HG03097 (cell line): ENCODE data around the gene GIPC2.
A peak's percentile ranks its signal among the peaks of the same experiment; 100 is the strongest.
"Not testable (repeated sequence)": the region's sequence is repeated elsewhere in the genome, so short reads cannot be mapped to it uniquely, and the experiment has no call there.

ENCODE experiments used
- ATAC-seq: cut with Tn5 transposase; IDR thresholded peaks from one replicate; pipeline ENCODE4 v1.9.1; 2021; ENCODE audit not compliant: unreplicated experiment, low FRiP score

Gene GIPC2

DNA sequence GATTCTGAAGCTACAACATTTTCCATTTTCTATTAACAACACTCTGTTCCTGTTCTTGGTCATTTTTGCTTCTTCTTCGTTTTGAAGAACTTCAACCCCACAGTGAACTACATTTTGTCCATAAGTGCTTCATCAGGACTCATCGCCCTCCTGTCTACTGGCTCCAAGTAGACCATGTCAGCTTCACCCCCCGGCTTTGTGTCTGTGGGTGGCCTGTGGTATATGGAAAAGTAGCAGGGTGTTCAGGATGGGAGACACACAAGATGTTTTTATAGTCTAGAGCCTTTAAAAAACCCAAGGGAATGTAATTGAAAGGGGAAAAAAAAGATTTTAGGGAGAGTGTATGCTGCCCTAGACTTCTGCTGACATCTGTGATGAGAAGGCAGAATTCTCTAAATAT lies 46.1 kb downstream of the GIPC2 start:
- ATAC-seq = no peak

DNA sequence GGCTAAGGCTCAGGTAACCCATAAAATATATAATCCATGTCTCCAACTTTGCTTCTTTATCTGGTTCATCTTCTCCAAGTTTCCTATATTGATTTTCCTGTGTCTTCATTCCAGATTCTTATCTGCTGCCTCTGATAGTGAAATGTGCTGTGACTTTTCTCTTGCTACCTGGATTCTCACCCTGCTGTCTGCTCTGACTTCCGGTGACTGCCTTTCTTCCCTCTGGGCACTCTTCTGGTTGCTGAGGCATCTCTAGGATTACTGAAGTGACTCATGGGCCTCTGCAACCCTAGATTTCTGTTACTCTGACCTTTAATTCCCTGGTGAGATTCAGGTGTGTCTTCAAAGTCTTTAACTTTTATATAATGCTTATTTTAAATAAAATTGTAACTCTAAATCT lies 46.9 kb downstream of the GIPC2 start:
- ATAC-seq = no peak

DNA sequence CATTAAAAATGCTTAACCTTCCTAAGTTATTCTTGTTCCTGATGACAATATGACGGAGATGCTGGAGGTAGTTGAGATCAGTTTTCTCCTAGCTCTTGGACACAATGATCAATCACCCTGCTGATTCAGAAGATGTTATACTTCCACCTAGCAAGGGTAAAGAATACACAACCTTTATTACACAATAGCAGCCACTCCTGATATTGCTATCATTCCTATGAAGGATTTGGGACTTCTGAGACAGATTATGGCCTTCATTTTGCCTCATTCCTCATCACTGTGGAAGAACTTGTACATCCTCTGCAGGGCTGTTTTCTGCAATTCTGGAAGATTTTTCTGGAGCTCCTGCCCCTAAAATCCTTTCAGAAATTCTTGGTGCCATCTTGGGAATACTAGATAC lies 47.8 kb downstream of the GIPC2 start:
- ATAC-seq = no peak

DNA sequence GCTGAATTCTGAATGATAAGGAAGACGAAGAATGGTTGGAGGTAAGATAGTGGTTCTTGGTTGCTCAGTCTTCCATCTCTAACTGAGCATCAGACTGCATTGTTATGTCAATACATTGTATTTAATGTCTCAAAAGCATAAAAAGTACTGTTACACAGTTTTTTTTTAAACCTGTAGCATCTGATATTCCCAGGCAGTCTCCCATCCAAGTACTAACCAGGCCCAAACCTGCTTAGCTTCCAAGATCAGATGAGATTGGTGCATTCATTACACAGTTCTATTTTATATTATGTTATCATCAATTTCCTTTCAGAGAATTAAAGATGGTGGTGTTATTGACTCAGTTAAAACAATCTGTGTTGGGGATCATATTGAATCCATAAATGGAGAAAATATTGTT lies 48.9 kb downstream of the GIPC2 start:
- ATAC-seq = no peak

DNA sequence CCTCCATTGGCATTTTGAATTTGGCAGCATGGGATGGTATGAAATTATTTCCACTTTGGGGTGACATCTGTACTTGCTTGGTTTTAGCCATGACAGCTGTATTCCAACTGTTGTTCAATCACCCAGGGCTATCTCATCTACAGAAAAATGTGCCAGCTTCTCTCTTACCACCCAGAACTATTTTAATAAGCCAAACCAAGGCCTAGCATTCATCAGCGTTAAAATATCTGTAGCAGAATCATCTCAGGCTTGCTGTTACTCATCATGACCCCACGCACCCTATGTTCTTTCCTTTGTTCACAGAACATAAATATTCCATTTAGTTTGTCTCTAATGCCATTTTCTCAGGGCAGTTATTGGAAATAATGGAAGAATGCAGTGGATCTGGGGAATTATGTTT lies 49.8 kb downstream of the GIPC2 start:
- no peak for ATAC-seq

DNA sequence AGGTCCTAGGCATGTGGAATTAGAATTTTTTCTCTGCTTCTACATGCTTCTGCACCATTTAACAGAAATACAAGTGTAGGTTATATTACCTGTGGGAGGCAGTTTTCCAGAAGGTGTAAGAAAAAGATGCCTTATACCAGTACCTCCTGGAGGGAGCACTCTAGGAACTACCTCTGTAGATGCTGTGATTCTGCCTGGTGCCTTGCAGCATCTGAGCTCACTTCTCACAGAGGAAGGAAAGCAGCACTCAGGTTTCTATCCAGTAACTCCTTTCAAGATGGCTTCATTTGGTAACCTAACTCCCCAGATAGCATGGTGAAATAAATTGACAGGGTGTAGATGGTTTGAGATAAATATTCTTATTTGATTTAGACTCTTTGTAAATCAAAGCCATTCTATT lies 50.3 kb downstream of the GIPC2 start:
- no peak for ATAC-seq

DNA sequence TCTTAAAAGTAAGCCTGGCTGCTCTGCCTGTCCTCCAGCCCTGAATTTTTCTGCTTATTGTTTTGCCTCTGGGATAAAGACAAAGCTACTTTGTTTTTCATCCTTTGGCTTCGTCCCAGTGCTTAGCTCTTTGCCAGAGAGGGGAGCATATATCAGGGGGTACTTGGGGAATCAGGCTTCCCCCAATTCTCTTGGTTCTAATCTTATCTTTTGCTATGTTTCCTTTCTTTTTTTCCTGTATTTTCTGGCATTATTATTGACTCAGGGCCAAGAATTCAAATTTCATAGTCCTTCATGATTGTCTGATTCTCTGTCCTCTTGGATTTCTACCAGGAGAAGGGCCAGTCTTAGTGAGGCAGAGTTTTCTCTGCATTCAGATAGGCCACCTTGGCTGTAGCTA lies 51.2 kb downstream of the GIPC2 start:
- ATAC-seq = no peak

DNA sequence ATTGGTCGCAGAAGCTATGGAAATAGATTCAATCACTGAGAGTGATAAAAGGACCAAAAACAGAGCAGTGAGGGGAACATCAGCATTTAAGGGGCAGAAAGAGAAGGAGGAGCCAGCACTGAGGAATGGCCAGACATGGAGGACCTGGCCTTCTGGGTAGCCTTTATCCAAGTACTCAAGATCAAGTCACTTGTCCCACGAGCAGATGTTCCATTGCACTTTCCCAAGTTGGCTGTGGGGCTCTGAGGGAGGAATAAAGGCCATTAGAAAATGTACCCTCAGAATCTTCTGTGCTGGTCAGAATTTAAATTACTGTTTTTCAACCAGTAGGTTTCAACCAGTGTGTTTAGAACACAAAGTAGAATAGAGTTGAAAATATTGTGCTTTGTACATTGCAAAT lies 55.3 kb downstream of the GIPC2 start:
- ATAC-seq = no peak

DNA sequence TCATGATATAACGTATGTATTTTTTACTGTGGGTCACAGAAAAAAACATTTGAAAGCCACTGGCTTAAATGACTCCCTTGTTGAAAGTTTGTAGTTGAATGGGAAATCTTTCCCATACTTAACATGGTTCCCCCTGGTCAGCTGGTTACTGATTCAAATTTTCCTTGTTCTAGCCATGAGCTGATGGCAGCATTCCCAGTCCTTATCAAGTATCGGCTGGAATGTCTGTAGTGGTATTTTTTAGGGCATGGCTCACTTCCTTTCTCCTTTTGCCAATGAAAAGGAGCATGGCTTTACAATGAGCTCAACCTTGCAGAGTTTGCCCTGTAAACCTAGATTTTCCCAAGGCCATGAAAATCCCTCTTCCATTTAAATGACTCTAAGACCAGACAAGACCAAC lies 55.7 kb downstream of the GIPC2 start:
- no peak for ATAC-seq

DNA sequence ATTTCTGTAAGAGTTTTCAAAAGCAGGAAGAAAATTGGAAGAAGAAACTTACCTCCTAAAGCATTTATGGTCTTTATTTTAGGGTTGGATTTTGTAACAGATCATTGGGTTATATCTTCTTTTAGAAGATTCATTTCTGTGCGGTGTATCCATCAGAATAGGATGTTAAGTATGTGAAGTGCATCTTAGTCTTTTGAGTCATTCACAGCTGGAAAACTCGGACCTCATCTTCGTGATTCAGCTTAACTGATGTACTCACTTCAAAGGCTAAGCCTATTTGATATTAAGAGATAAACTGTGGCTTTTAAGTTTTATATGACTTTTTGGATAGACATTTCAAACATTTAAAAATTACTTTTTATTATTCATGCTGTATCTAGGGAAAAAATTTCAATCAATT lies 56.3 kb downstream of the GIPC2 start:
- no peak for ATAC-seq

DNA sequence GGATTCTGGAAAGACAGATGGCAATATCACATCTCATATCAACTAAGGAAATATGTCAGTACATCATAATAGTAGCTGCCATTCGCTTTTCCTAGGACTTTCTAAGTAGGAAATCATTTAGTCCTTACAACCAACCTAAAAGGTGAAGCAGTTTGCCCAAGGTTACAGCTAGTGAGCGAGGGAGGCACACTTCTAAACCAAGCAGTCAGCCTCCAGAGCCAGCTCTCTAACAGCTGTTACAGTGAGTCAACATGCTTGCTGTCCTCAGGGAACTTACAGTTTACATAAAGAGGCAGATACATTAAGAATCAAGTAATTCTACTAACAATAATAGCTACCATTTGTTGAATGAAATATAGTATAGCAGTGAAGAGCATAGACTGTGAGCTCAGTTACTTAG lies 57.1 kb downstream of the GIPC2 start:
- ATAC-seq = no peak

DNA sequence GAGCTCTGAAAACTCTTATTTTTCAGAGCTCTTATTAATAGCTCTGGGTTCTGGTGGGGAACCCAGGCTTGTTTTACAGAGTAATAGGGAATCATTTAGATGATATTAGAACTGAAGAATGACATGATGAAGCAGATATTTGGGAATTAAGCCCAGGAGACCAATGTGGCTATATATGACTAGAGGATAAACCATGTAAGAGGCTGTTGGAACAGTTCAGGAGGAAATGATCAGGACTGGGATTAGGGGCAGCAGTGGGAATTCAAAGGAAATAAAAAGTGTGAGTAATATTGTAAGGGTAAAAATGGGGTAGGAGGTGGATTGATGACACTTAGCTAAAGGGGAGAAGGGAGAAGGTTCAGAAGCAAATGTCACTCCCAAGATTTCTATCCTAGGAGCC lies 58.6 kb downstream of the GIPC2 start:
- ATAC-seq = no peak

DNA sequence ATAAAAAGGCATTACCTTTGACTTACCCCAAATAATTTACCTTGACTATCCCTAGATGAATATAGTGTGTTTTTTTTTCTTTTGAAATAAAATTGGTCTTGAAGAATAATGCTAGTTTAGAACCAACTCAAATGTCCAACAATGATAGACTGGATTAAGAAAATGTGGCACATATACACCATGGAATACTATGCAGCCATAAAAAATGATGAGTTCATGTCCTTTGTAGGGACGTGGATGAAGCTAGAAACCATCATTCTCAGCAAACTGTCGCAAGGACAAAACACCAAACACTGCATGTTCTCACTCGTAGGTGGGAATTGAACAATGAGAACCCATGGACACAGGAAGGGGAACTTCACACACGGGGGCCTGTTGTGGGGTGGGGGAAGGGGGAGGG lies 63.9 kb downstream of the GIPC2 start:
- not testable (repeated sequence) for ATAC-seq

DNA sequence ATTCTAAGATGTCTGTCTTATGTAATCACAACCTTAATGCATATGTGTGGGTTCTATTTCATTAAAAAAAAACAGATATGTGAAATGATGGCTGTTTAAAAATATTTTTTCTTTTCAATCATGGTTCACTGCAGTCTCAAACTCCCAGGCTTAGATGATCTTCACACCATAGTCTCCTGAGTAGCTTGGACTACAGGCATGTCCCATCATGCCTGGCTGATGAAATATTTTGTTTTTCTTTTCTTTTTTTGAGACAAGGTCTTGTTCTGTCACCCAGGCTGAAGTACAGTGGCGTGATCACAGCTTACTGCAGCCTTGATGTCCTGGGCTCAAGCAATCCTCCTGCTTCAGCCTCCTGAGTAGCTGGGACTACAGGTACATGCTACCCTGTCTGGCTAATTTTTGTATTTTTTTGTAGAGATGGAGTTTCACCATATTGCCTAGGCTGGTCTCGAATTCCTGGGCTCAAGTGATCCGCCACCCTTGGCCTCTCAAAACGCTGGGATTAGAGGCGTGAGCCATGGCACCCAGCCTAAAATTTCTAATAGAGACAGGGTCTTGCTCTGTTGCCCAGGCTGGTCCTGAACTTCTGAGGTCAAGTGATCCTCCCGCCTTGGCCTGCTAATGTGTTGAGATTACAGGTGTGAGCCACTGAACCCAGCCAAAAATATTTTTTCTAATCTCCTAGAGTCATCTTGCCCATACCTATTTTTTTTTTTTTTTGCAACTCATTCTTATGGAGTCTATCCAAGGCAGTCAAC lies 67.6 kb downstream of the GIPC2 start:
- no peak for ATAC-seq

DNA sequence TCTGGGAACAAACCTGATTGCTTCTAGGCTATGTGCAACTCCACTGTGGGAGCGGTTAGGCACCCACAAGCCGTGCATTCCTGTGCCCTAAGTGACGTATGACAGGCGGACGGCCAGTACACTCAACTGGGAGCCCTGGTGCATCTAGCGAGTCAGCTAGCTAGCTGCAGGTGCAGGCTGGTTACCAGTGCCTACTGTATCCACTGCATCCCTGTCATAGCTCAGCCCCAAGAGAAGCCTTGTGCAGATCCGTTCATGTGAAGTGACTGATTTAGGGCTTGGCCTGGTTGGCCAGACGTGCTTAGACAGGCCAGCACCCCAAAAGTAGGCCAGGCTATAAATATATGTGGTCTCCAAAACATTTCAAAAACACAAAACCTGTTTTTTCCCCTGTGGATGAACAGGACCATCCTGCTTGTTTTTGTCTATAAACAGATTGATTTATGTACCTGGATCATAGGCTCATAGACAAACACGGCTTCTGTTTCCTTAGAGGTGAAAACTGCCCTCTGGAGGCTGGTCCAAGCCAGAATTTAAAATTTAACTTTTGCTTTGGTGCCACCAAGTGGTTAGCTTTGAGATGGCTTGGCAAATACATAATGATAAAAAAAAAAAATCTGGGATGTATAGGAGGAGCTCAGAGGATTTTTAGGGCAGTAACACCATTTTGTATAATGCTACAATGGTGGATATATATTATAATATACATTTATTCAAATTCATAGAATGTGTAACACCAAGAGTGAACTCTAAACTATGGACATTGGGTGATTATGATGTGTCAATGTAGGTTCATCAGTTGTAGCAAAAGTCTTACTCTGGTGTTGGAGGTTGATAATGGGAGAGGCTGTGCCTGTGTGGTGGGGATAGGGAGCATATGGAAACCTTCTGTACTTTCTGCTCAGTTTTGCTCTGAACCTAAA lies 68.5 kb downstream of the GIPC2 start:
- peak; percentile 89 for ATAC-seq

DNA sequence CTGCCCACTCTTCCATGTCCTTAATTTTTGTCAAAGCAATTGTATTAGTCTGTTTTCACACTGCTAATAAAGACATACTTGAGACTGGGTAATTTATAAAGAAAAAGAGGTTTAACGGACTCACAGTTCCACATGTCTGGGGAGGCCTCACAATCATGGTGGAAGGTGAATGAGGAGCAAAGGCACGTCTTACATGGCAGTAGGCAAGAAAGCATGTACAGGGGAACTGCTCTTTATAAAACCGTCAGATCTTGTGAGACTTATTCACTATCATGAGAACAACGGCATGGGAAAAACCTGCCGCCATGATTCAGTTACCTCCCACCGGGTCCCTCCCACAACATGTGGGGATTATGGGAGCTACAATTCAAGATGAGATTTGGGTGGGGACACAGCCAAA lies 74.7 kb downstream of the GIPC2 start:
- not testable (repeated sequence) for ATAC-seq

DNA sequence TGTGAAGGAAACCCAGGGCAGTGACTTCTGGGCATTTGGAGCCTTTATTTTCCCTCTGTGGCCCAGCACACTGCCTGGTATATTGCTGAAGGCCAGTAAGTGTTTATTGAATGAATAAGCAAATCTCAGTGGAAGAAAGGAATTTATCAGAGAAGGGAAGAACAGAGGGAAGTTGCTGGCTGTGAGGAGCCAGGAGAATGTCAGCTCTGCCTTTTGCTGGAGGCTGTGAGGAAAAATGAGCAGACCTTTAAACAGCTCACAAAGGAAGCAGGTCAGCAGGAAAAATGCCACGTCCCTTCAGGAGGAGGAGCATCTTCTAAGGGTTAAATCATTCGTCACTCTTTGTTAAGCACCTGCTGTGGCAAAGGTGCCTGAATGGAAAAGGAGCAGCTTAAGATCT lies 75.9 kb downstream of the GIPC2 start:
- ATAC-seq = no peak

DNA sequence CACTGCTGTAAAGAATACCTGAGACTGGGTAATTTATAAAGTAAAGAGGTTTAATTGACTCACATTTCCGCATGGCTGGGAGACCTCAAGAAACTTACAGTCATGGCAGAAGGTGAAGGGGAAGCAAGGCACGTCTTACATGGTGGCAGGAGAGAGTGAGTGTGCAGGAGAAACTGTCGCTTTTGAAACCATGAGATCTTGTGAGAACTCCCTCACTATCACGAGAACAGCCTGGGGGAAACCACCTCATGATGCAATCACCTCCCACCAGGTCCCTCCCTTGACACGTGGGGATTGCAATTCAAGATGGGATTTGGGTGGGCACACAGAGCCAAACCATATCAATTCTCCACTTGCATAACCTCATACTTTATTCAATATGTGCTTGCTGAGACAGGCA lies 76.6 kb downstream of the GIPC2 start:
- no peak for ATAC-seq

DNA sequence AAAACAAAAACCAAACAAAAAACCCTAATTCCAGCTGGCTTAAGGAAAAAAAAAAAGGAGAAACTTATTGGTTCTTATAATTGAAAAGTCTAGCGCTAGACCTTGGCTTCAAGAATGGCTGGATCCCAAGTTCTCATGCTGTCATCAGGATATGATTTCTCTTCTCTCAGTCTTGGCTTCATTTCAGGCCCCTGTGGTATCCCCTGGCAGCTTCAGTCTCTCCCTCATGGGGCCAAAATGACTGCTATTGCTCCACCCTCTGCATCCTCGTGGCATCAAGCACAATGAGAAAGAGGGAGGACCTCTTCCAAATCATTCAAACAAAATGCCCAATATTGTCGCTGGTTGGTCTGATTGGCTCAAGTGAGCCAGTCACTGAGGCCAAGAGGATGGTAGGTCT lies 80.7 kb downstream of the GIPC2 start:
- ATAC-seq = no peak

DNA sequence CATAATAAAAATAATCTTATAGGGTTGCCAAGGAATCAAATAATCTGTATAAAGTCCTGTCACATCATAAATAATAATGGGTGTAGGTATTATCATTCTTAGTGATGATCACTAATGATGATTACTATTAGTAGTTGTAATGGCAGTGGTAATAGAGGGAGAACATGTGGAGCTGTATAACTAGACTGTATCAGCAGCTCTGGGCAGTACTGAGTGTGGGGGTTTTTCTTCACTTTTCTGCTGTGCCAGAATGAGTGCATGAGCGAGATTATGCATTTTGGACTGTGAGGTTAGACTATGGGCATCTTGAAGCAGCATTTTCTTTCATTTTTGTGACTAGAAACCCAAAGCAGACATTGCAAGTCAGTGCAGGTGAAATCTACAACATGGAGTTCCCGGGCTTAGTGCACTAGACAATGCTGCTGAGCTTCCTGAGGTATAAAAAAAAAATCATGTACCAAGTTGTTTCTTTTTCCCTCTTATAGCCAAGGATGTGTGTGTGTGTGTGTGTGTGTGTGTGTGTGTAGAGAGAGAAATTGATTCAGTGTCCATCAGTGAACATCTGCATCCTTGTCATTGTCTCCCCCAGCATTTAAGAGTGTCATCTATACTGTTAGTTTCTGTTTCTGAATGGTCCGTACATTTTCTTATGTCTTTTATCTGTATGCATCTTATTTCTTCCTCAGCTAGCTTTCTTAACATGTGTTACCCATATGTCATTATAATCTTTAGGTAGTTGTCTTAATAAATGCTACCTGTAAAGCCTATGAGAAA lies 86.6 kb downstream of the GIPC2 start:
- ATAC-seq = no peak

DNA sequence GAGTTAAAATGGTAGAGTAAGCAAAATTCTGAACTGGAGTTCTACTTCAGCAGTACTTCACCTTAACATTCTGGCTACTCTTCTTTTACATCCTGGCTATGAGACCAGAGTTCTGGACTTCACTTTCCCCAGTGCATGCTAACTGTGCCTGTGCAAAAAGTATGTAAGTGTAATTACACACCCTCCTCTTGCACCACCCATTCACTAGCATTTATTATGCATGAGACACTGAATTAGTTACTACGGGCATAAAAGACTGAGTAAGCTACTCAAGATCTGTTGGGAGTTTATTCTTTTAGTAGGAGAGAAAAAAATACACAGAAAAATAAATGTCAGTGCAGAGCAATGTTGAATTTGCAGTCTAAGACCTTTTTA lies 87.2 kb downstream of the GIPC2 start:
- no peak for ATAC-seq
